ENCODE measurements around the gene HSPA8. TPM values are rescaled to one million over a fixed set of nuclear protein-coding genes. Genes with fewer than 3 reads are reported as not detected.

HSPA8 gene
- total and polyA plus RNA-seq, 7 donors: 1,127 to 3,112 (median 1,617) TPM

DNA sequence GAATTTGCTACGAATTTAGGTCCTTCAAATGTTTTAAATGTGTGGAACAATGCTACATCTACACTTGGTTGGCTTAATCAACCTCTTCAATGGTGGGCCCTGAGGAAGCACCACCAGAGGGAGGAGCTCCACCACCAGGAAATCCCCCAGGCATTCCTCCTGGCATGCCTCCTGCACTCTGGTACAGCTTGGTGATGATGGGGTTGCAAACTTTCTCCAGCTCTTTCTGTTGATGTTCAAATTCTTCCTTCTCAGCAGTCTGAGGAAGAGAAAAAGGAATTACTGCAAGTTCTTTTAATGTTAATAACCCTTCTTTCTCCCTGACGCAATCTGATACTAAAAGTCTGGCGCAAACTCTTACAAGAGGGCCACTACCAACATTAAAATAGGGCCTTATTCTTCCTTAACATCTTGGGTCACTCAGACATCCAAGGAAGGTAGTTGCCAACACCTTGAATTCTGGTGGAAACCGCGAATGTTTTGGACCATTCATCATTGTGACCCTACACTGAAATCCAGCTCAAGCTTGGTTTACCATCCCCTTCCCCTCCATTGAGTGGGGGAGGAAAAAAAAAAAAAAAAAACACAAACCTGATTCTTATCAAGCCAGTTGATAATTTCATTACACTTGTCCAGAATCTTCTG, 4.2 kb downstream of the HSPA8 start:
- TF ChIP-seq, protein P1, sequence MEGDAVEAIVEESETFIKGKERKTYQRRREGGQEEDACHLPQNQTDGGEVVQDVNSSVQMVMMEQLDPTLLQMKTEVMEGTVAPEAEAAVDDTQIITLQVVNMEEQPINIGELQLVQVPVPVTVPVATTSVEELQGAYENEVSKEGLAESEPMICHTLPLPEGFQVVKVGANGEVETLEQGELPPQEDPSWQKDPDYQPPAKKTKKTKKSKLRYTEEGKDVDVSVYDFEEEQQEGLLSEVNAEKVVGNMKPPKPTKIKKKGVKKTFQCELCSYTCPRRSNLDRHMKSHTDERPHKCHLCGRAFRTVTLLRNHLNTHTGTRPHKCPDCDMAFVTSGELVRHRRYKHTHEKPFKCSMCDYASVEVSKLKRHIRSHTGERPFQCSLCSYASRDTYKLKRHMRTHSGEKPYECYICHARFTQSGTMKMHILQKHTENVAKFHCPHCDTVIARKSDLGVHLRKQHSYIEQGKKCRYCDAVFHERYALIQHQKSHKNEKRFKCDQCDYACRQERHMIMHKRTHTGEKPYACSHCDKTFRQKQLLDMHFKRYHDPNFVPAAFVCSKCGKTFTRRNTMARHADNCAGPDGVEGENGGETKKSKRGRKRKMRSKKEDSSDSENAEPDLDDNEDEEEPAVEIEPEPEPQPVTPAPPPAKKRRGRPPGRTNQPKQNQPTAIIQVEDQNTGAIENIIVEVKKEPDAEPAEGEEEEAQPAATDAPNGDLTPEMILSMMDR (IDR thresholded peaks at IDR 0.05): no peak
- H3K9me3 ChIP-seq: no peaks in the 10 kb centered on the region
- intact Hi-C loops (cut with DNase I): loop anchor here in 1 of 2 donors (10.0 kb wide), 1 partner anchor 403 kb away; the partner anchor contains the start of gene UBASH3B
- ATAC-seq (no peak), DNase-seq (no peak)
- H3K36me3 ChIP-seq (ENCODE audit: insufficient read depth in 1 of 2, low read depth in 1 of 2): peaks cover 31 to 82% of the 10 kb centered on the region in 2 donors
- peak overlapping the region; percentile 91 for H3K4me3 ChIP-seq
- WGBS, 3 donors: 73 to 86% (median 82%) methylated on average over 5 of the region's 5 CpGs
- H3K27ac ChIP-seq: no peak overlapping the region
- peaks cover 49% of the 10 kb centered on the region for H3K4me1 ChIP-seq
- H3K27me3 ChIP-seq (ENCODE audit: insufficient read depth in 3 of 3, low read length in 2 of 3): no peaks in the 10 kb centered on the region

GRCh38 chr11:123056835-123057491, 5.0 kb downstream of the HSPA8 start:
- H3K4me1 ChIP-seq: peaks cover 49% of the 10 kb centered on the region
- ATAC-seq: no peak
- DNase-seq: no peak
- H3K4me3 ChIP-seq: no peak overlapping the region
- no peaks in the 10 kb centered on the region for H3K27me3 ChIP-seq (ENCODE audit: insufficient read depth in 3 of 3, low read length in 2 of 3)
- TF ChIP-seq, protein P1 (IDR thresholded peaks at IDR 0.05): no peak
- WGBS, 3 donors: 30 to 62% (median 40%) methylated on average over 3 of the region's 3 CpGs
- H3K9me3 ChIP-seq: no peaks in the 10 kb centered on the region
- intact Hi-C loops (cut with DNase I): loop anchor here in 1 of 2 donors (10.0 kb wide), 1 partner anchor 402 kb away; the partner anchor contains the start of gene UBASH3B
- H3K36me3 ChIP-seq (ENCODE audit: insufficient read depth in 1 of 2, low read depth in 1 of 2): peaks cover 31 to 86% of the 10 kb centered on the region in 2 donors
- H3K27ac ChIP-seq: peak overlapping the region; percentile 10

DNA sequence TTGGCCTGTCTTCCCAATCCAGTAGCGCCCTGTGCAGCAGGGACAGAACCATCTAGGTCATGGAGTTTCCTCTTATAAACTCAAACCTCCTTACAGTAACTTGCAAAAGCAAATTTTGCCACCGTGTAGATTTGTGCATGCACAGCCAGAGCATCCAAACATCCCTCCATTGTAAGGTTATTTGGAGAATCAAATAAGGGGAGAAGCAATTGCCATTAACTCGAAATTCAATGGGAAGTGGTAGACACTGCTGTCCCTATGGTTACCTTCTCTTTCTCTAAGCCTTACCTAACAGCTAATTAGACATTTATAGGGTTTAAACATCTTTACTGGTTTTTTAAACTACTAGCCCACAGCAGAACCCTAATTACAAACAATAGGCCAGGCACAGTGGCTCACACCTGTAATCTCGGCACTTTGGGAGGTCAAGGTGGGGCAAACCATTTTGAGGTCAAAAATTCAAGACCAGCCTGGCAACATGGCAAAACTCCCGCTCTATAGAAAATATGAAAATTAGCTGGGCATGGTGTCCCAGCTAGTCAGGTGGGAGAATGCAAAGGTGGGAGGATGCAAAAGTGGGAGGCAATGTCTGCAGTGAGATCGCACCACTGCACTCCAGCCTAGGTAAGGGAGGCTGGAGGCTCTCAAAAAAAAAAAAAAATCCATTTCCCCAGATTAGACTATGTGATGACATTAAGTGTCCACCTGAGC, 6.6 kb downstream of the HSPA8 start:
- Histone ChIP-seq H3K27ac (no peak overlapping the region), H3K9me3 (no peaks in the 10 kb centered on the region), H3K4me1 (peaks cover 47% of the 10 kb centered on the region), H3K4me3 (no peak overlapping the region), H3K36me3 (ENCODE audit: insufficient read depth in 1 of 2, low read depth in 1 of 2) (peaks cover 28 to 78% of the 10 kb centered on the region in 2 donors), H3K27me3 (ENCODE audit: insufficient read depth in 3 of 3, low read length in 2 of 3) (no peaks in the 10 kb centered on the region)
- TF ChIP-seq, protein P1 (IDR thresholded peaks at IDR 0.05): no peak
- intact Hi-C loops (cut with DNase I): loop anchor here in 1 of 2 donors (10.0 kb wide), 1 partner anchor 401 kb away; the partner anchor contains the start of gene UBASH3B
- DNase-seq: no peak
- ATAC-seq: no peak
- 62 to 70% (median 62%) methylated on average over 6 of the region's 6 CpGs for WGBS, 3 donors

- intact Hi-C loops (cut with DNase I): loop anchor here in 1 of 2 donors (5.0 to 10.0 kb wide), 2 partner anchors 197 to 400 kb away; partner anchors contain the start of gene UBASH3B
These were observed 7.5 kb downstream of the HSPA8 start for GRCh38 chr11:123054301-123055065.

More at GRCh38 chr11:123054301-123055065, 7.5 kb downstream of the HSPA8 start:
- WGBS, 3 donors: 17 to 28% (median 19%) methylated on average over 11 of the region's 11 CpGs
- no peak overlapping the region for H3K27ac ChIP-seq
- no peaks in the 10 kb centered on the region for H3K9me3 ChIP-seq
- no peak overlapping the region for H3K4me3 ChIP-seq
- no peak for DNase-seq
- TF ChIP-seq, protein P1 (IDR thresholded peaks at IDR 0.05): peak; percentile 71
- H3K27me3 ChIP-seq (ENCODE audit: insufficient read depth in 3 of 3, low read length in 2 of 3): no peaks in the 10 kb centered on the region
- peaks cover 28 to 69% of the 10 kb centered on the region in 2 donors for H3K36me3 ChIP-seq (ENCODE audit: insufficient read depth in 1 of 2, low read depth in 1 of 2)
- ATAC-seq: peak; percentile 72 to 87 (median 80)
- H3K4me1 ChIP-seq: peaks cover 39% of the 10 kb centered on the region

Measured in psoas muscle (tissue), 8 donors.